Thymus (tissue), 14 donors: Measurements from ENCODE around the gene TM4SF18. TPM values are rescaled to one million over a fixed set of nuclear protein-coding genes. Genes with fewer than 3 reads are reported as not detected.
"Not testable (repeated sequence)": the region's sequence is repeated elsewhere in the genome, so short reads cannot be mapped to it uniquely, and the experiment has no call there.

Source experiments
- DNase-seq, 9 donors: peaks; one replicate each; pipeline ENCODE4 v3.0.0-alpha.2; 2013; ENCODE audit warnings: low spot score in 9 of 9, low read depth in 6 of 9, missing footprints in 1 of 9
- H3K27ac ChIP-seq, 2 donors: one replicate each; pipeline ENCODE4 v1.5.1; 2013; ENCODE audit warnings: control low read depth in 1 of 2, low read depth in 1 of 2, low read length in 1 of 2, mild to moderate bottlenecking in 1 of 2, moderate library complexity in 1 of 2
- H3K27me3 ChIP-seq, 2 donors: one replicate each; pipeline ENCODE4 v1.5.1; 2013; ENCODE audit warnings: low read length in 1 of 2; ENCODE audit not compliant: control insufficient read depth in 2 of 2, insufficient read depth in 1 of 2
- H3K36me3 ChIP-seq, 2 donors: one replicate each; pipeline ENCODE4 v1.5.1; 2013; ENCODE audit warnings: low read length in 1 of 2, mild to moderate bottlenecking in 1 of 2, moderate library complexity in 1 of 2; ENCODE audit not compliant: control insufficient read depth in 2 of 2, insufficient read depth in 2 of 2
- H3K4me1 ChIP-seq, 2 donors: one replicate each; pipeline ENCODE4 v1.5.1; 2013; ENCODE audit warnings: low read length in 2 of 2; ENCODE audit not compliant: control insufficient read depth in 2 of 2, insufficient read depth in 2 of 2
- H3K4me3 ChIP-seq, 2 donors: one replicate each; pipeline ENCODE4 v1.5.1; 2013; ENCODE audit warnings: low read length in 2 of 2, control low read depth in 1 of 2, mild to moderate bottlenecking in 1 of 2
- H3K9me3 ChIP-seq, 2 donors: one replicate each; pipeline ENCODE4 v1.5.1; 2013; ENCODE audit warnings: low read length in 1 of 2, mild to moderate bottlenecking in 1 of 2; ENCODE audit not compliant: control insufficient read depth in 2 of 2, insufficient read depth in 1 of 2
- WGBS: extraction: QIAGEN DNeasy Blood & Tissue Kit; methylation state at CpG from one replicate; pipeline ENCODE4 v1.1.7; 2013; 5-methylcytosine and 5-hydroxymethylcytosine counted together
- long read RNA-seq, 10 donors: transcript quantifications; one replicate each; lab custom pipeline, GENCODE V29; 2026
- polyA plus RNA-seq: library from polyadenylated mRNA; stranded (reverse); fragments of 200-250 nt; gene quantifications from one replicate; pipeline ENCODE4 v1.2.3, GENCODE V29; 2013
- total RNA-seq: library from RNA; stranded (reverse); fragments of 120-200 nt; gene quantifications from one replicate; pipeline ENCODE4 v1.2.4, GENCODE V29; 2013
- donor health status: healthy.

TM4SF18 gene, protein sequence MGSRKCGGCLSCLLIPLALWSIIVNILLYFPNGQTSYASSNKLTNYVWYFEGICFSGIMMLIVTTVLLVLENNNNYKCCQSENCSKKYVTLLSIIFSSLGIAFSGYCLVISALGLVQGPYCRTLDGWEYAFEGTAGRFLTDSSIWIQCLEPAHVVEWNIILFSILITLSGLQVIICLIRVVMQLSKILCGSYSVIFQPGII
- 3.2 TPM for total RNA-seq
- 0.66 TPM for polyA plus RNA-seq
- long read RNA-seq, donor 1, result 0 reads
- long read RNA-seq, donor 2, partial matches to known transcripts, result 0 of 2 reads
- long read RNA-seq, donor 2, other reads (novel, unspliced or antisense), result 0 of 2 reads
- long read RNA-seq, donor 3, partial matches to known transcripts, result 0 of 4 reads
- long read RNA-seq, donor 3, other reads (novel, unspliced or antisense), result 0 of 4 reads
- long read RNA-seq, donor 4, partial matches to known transcripts, result 0 of 2 reads
- long read RNA-seq, donor 4, other reads (novel, unspliced or antisense), result 0 of 2 reads
- long read RNA-seq, donor 5, partial matches to known transcripts, result 0 of 5 reads
- long read RNA-seq, donor 5, other reads (novel, unspliced or antisense), result 0 of 5 reads
- long read RNA-seq, donor 6, partial matches to known transcripts, result 0 of 1 reads
- long read RNA-seq, donor 6, other reads (novel, unspliced or antisense), result 0 of 1 reads
- long read RNA-seq, donor 7, partial matches to known transcripts, result 0 of 2 reads
- long read RNA-seq, donor 7, other reads (novel, unspliced or antisense), result 0 of 2 reads
- long read RNA-seq, donor 8, partial matches to known transcripts, result 0 of 1 reads
- long read RNA-seq, donor 8, other reads (novel, unspliced or antisense), result 0 of 1 reads
- long read RNA-seq, donor 9, result 0 reads
- long read RNA-seq, donor 10, partial matches to known transcripts, result 0 of 1 reads
- long read RNA-seq, donor 10, other reads (novel, unspliced or antisense), result 0 of 1 reads

DNA sequence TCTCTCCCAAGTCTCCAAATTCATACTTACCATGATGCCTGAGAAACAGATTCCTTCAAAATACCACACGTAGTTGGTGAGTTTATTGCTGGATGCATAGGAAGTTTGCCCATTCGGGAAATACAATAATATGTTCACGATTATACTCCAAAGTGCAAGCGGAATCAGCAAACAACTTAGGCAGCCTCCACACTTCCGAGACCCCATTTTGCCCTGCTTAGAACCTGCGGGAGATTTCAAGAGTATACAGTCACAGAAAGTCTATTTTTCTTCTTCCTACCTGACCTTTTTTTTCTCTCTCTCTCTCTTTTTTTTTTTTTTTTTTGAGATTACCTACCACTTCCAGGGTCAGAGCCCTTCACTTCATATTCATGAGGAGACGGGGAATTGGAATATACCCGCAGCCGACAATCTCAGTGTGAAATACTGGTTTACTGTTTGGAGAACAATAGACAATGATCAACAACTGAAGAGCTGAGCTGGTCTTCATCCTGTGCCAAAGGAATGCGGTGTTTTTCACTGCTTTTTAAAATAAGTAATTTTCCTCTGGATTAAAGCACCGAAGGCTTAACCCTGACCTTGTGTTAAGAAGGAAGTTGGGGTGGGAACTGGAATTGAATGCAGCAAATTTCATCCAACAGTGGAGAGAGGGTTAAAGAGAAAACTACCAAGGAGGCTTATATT lies at the start of gene TM4SF18:
Gene TM4SF18, minus strand, starts transcription at position 461 of the 684 bp plus-strand sequence. Its CDS starts 254 bp downstream, at position 207.
- H3K27me3 ChIP-seq, result no peaks in the 10 kb centered on the region
- no peaks in the 10 kb centered on the region for H3K4me1 ChIP-seq
- H3K4me3 ChIP-seq, result no peak within 1 kb of the TSS
- H3K36me3 ChIP-seq, result no peaks in the 10 kb centered on the region
- no peaks in the 10 kb centered on the region for H3K9me3 ChIP-seq
- WGBS, result 95% methylated on average over 11 of the region's 11 CpGs
- H3K27ac ChIP-seq, result no peak within 1 kb of the TSS
- no peak for DNase-seq

- no peak overlapping the region for H3K27ac ChIP-seq
- H3K36me3 ChIP-seq, result no peaks in the 10 kb centered on the region
- no peaks in the 10 kb centered on the region for H3K27me3 ChIP-seq
- WGBS, result 65% methylated on average over 6 of the region's 6 CpGs
- H3K4me1 ChIP-seq, result peaks cover 0 to 7% of the 10 kb centered on the region in 2 donors
- H3K4me3 ChIP-seq, result no peak overlapping the region
- no peaks in the 10 kb centered on the region for H3K9me3 ChIP-seq
- no peak for DNase-seq
These were observed 49.1 kb upstream of the TM4SF18 start for GRCh38 chr3:149382518-149382917.

DNA sequence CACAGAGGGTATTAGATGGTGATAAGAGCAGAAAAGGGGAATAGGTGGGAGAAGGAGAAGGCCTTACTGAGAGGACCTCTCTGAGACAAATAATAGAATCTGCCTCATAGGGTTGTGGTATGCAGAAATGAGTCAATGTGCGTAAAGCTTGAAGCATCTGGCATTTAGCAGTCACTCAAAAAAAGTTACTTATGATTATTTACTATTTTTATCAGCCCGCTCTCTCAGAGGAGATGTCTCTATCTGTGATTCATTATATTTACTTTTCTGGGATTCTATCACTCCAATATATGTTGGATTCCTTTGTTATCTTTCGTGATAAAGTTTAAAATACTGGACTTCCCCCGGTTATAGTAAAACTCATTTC lies 48.6 kb upstream of the TM4SF18 start:
- H3K9me3 ChIP-seq, result no peaks in the 10 kb centered on the region
- H3K4me1 ChIP-seq, result peaks cover 0 to 11% of the 10 kb centered on the region in 2 donors
- H3K27me3 ChIP-seq, result no peaks in the 10 kb centered on the region
- no peak overlapping the region for H3K27ac ChIP-seq
- H3K36me3 ChIP-seq, result no peaks in the 10 kb centered on the region
- DNase-seq, result no peak
- H3K4me3 ChIP-seq, result no peak overlapping the region
- 93% methylated on average over 4 of the region's 4 CpGs for WGBS

DNA sequence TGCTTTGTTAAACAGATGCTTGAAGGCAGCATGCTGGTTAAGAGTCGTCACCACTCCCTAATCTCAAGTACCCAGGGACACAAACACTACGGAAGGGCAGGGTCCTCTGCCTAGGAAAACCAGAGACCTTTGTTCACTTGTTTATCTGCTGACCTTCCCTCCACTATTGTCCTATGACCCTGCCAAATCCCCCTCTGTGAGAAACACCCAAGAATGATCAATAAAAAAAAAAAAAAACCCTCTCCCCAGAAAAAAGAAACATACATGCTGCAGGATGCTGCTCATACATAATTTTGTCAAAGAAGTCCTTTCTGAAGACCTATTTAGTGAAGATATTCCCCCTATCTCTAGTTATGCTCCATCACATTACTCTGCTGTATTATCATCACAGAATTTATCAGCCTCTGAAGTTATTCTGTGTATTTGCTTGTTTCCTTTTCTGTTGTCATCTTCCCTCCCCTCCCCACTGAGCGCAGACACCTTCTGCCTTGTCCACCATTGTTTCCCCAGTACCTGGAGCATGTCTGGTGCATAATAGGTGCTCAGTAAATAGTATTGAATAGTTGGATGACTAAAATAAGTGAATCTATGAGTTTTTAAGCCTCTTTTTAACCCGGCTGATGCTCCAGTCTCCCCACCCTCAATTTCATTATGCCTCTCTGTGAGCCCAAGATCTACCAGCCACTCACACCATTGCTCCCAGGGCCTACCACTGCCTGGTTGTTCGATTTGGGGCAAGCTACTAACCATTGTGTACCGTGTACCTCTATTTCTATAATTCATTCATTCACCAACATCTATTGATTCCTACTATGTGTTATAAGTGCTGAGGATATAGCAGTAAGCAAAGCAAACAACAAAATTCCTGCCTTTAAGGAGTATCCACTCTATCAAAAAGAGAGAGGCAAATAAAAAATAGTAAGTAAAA lies 48.0 kb upstream of the TM4SF18 start:
- peaks cover 0 to 10% of the 10 kb centered on the region in 2 donors for H3K4me1 ChIP-seq
- no peak overlapping the region for H3K4me3 ChIP-seq
- no peak overlapping the region for H3K27ac ChIP-seq
- H3K36me3 ChIP-seq, result no peaks in the 10 kb centered on the region
- H3K27me3 ChIP-seq, result no peaks in the 10 kb centered on the region
- WGBS, result 96% methylated on average over 6 of the region's 6 CpGs
- DNase-seq, result no peak
- no peaks in the 10 kb centered on the region for H3K9me3 ChIP-seq

- not testable (repeated sequence) for H3K36me3 ChIP-seq, H3K4me3 ChIP-seq, DNase-seq, H3K27ac ChIP-seq, H3K9me3 ChIP-seq, H3K4me1 ChIP-seq, H3K27me3 ChIP-seq
- WGBS, result over 99% methylated on average over 12 of the region's 32 CpGs
These were observed 46.8 kb upstream of the TM4SF18 start for GRCh38 chr3:149380220-149380619.

- Histone ChIP-seq H3K36me3 (no peaks in the 10 kb centered on the region), H3K4me3 (no peak overlapping the region), H3K27me3 (no peaks in the 10 kb centered on the region), H3K9me3 (no peaks in the 10 kb centered on the region), H3K4me1 (peaks cover 0 to 9% of the 10 kb centered on the region in 2 donors), H3K27ac (no peak overlapping the region)
- no peak for DNase-seq
- 93% methylated on average over 9 of the region's 9 CpGs for WGBS
These were observed 45.3 kb upstream of the TM4SF18 start for GRCh38 chr3:149378478-149379309.

- no peak for DNase-seq
- H3K9me3 ChIP-seq, result no peaks in the 10 kb centered on the region
- no peaks in the 10 kb centered on the region for H3K36me3 ChIP-seq
- H3K4me3 ChIP-seq, result no peak within 1 kb of the TSS
- H3K27ac ChIP-seq, result peak within 1 kb of the TSS; percentile 21 to 72
- H3K27me3 ChIP-seq, result no peaks in the 10 kb centered on the region
- H3K4me1 ChIP-seq, result peaks cover 0 to 9% of the 10 kb centered on the region in 2 donors
- 53% methylated on average over 15 of the region's 15 CpGs for WGBS
These were observed 44.2 kb upstream of the TM4SF18 start, which contains the start of gene TM4SF1 for GRCh38 chr3:149377408-149378364. Gene TM4SF1 (minus strand): TSS chr3:149377649. CDS start chr3:149377547, 102 bp downstream.
